OCI-LY3 (cell line): ENCODE measurements around the gene AKR1B1.

ENCODE experiments used
- CTCF ChIP-seq: fragments of 200-600, 300-600 bp; sonication (generic); IDR thresholded peaks from 2 replicates; pipeline ENCODE4 v1.5.1; 2014; ENCODE audit warnings: antibody characterized with exemption, low read length, low read depth
- EZH2phosphoT487 ChIP-seq: fragments of 200-600 bp; shearing (Covaris generic); IDR thresholded peaks from 2 replicates; pipeline ENCODE4 v1.6.1; 2018; ENCODE audit warnings: antibody characterized with exemption, mixed run types, low read depth

- TF ChIP-seq CTCF = no peak
- TF ChIP-seq EZH2phosphoT487 = no peak
Measured at GRCh38 chr7:134447383-134447782, 11.5 kb downstream of the AKR1B1 start.
